ENCODE data around the gene C12orf56.

Gene C12orf56

GRCh38 chr12:64419696-64420095 is 29.1 kb upstream of the C12orf56 start:
- no peak for TF ChIP-seq CTCF (IDR thresholded peaks at IDR 0.05; ENCODE audit: low read depth, low read length)
- DNase-seq (ENCODE audit: extremely low read depth, low read depth): no peak

GRCh38 chr12:64418209-64418608 is 27.7 kb upstream of the C12orf56 start:
- TF ChIP-seq CTCF (IDR thresholded peaks at IDR 0.05; ENCODE audit: low read depth, low read length): no peak
- no peak for DNase-seq (ENCODE audit: extremely low read depth, low read depth)

- DNase-seq (ENCODE audit: extremely low read depth, low read depth): no peak
- no peak for TF ChIP-seq CTCF (IDR thresholded peaks at IDR 0.05; ENCODE audit: low read depth, low read length)
Measured at GRCh38 chr12:64413884-64414283, 23.3 kb upstream of the C12orf56 start.

GRCh38 chr12:64412459-64412858 is 21.9 kb upstream of the C12orf56 start:
- TF ChIP-seq CTCF (IDR thresholded peaks at IDR 0.05; ENCODE audit: low read depth, low read length): no peak
- DNase-seq (ENCODE audit: extremely low read depth, low read depth): no peak

GRCh38 chr12:64411427-64411826 is 20.9 kb upstream of the C12orf56 start:
- no peak for DNase-seq (ENCODE audit: extremely low read depth, low read depth)

GRCh38 chr12:64407342-64408223 is 17.0 kb upstream of the C12orf56 start:
- no peak for DNase-seq (ENCODE audit: extremely low read depth, low read depth)
- no peak for TF ChIP-seq CTCF (IDR thresholded peaks at IDR 0.05; ENCODE audit: low read depth, low read length)

More at GRCh38 chr12:64411427-64411826, 20.9 kb upstream of the C12orf56 start:
- TF ChIP-seq CTCF (IDR thresholded peaks at IDR 0.05; ENCODE audit: low read depth, low read length): no peak

GRCh38 chr12:64404470-64405256 is 14.1 kb upstream of the C12orf56 start:
- DNase-seq (ENCODE audit: extremely low read depth, low read depth): peak; percentile 85
- TF ChIP-seq CTCF (IDR thresholded peaks at IDR 0.05; ENCODE audit: low read depth, low read length): no peak
